PC-3 (cell line): ENCODE measurements around the gene IL21R.

Experiments used
- CTCF ChIP-seq: fragments of 300-600 bp; sonication (generic); conservative IDR thresholded peaks from 2 replicates; pipeline ENCODE4 v1.5.1; 2017; ENCODE audit warnings: antibody characterized with exemption, low read depth, mild to moderate bottlenecking, low read length
- EZH2 ChIP-seq: fragments of 300-600 bp; sonication (generic); IDR thresholded peaks from one replicate; pipeline ENCODE4 v1.6.1; 2017; ENCODE audit warnings: antibody characterized with exemption, mild to moderate bottlenecking, low read length; ENCODE audit not compliant: unreplicated experiment

- TF ChIP-seq CTCF (no peak), EZH2 (no peak)
Observed at GRCh38 chr16:27381236-27381635, 20.7 kb upstream of the IL21R start.
